Measurements from ENCODE around the gene TXNDC11. TPM values are rescaled to one million over a fixed set of nuclear protein-coding genes. Genes with fewer than 3 reads are reported as not detected.

Gene TXNDC11
- total and polyA plus RNA-seq, 9 of the 15 experiments (the other 6 are each of a cell fraction or from before 2014, with no cell fraction given), result 0.66 to 32.6 (median 26.2) TPM

GRCh38 chr16:11755022-11755760 is 12.5 kb upstream of the TXNDC11 start (continued):
- no peak for TF ChIP-seq YY1 (IDR thresholded peaks at IDR 0.05; ENCODE audit: borderline replicate concordance in 1 of 3, control insufficient read depth in 1 of 3, extremely low read depth in 1 of 3, insufficient read depth in 3 of 3, insufficient read length in 1 of 3, insufficient replicate concordance in 2 of 3, low read depth in 1 of 3, low read length in 2 of 3)
- TF ChIP-seq RFX7 (CRISPR knock-in tag; IDR thresholded peaks at IDR 0.05), result no peak
- no peak for TF ChIP-seq SMARCC2 (IDR thresholded peaks at IDR 0.05; ENCODE audit: low read depth)
- TF ChIP-seq SNIP1 (IDR thresholded peaks at IDR 0.05; ENCODE audit: low read depth), result no peak
- TF ChIP-seq ZBTB40 (IDR thresholded peaks at IDR 0.05), result no peak
- TF ChIP-seq ZBTB40 (CRISPR knock-in tag; IDR thresholded peaks at IDR 0.05), result no peak
- TF ChIP-seq TCF7 (IDR thresholded peaks at IDR 0.05; ENCODE audit: borderline replicate concordance), result no peak
